Measurements from ENCODE around the gene RMI2.
A peak's percentile ranks its signal among the peaks of the same experiment; 100 is the strongest.

The RMI2 gene

GRCh38 chr16:11396241-11397048 lies 51.2 kb downstream of the RMI2 start:
- Histone ChIP-seq H2BK120ac (ENCODE audit: low read depth, low read length) (no peak overlapping the region), H2BK15ac (replicated peaks; ENCODE audit: low read depth) (no peak overlapping the region), H3K4me3 (ENCODE audit: low read length) (no peak overlapping the region), H3K18ac (ENCODE audit: low read length) (no peak overlapping the region), H3K4me1 (ENCODE audit: control insufficient read depth, low read depth, low read length) (no peaks in the 10 kb centered on the region), H3K4me2 (ENCODE audit: low read length) (no peak overlapping the region), H2BK5ac (ENCODE audit: low read length) (no peak overlapping the region), H3K23ac (ENCODE audit: low read length) (no peak overlapping the region), H3K9ac (ENCODE audit: low read length) (peak overlapping the region; percentile 58), H4K5ac (ENCODE audit: low read length) (no peak overlapping the region), H3K79me2 (ENCODE audit: control insufficient read depth, insufficient read depth, low read length) (no peaks in the 10 kb centered on the region), H3K56ac (ENCODE audit: low read length) (peak overlapping the region; percentile 80), H3K4ac (ENCODE audit: low read depth, low read length) (no peak overlapping the region), H3K27me3 (ENCODE audit: insufficient read depth, low read length, poor library complexity) (no peaks in the 10 kb centered on the region), H3K79me1 (ENCODE audit: low read length) (no peaks in the 10 kb centered on the region), H3K36me3 (ENCODE audit: control insufficient read depth, insufficient read depth, low read length) (no peaks in the 10 kb centered on the region), H3K27ac (ENCODE audit: low read depth, low read length) (no peak overlapping the region), H2AK5ac (ENCODE audit: low read length) (no peak overlapping the region), H4K8ac (ENCODE audit: low read depth, low read length) (no peak overlapping the region)
- WGBS (ENCODE audit: extremely low coverage, insufficient coverage, low lambda C conversion rate), result no CpG with 5 or more reads among the region's 24 CpGs
- DNase-seq, result peak; percentile 78

GRCh38 chr16:11398136-11398535 lies 52.9 kb downstream of the RMI2 start:
- no CpG with 5 or more reads among the region's 10 CpGs for WGBS (ENCODE audit: extremely low coverage, insufficient coverage, low lambda C conversion rate)
- Histone ChIP-seq H3K18ac (ENCODE audit: low read length) (no peak overlapping the region), H3K9ac (ENCODE audit: low read length) (no peak overlapping the region), H4K5ac (ENCODE audit: low read length) (no peak overlapping the region), H3K36me3 (ENCODE audit: control insufficient read depth, insufficient read depth, low read length) (no peaks in the 10 kb centered on the region), H2BK5ac (ENCODE audit: low read length) (no peak overlapping the region), H2BK120ac (ENCODE audit: low read depth, low read length) (no peak overlapping the region), H2AK5ac (ENCODE audit: low read length) (no peak overlapping the region), H3K56ac (ENCODE audit: low read length) (no peak overlapping the region), H3K4me2 (ENCODE audit: low read length) (no peak overlapping the region), H2BK15ac (replicated peaks; ENCODE audit: low read depth) (no peak overlapping the region), H3K4me3 (ENCODE audit: low read length) (no peak overlapping the region), H3K23ac (ENCODE audit: low read length) (no peak overlapping the region), H3K79me2 (ENCODE audit: control insufficient read depth, insufficient read depth, low read length) (no peaks in the 10 kb centered on the region), H3K27ac (ENCODE audit: low read depth, low read length) (no peak overlapping the region), H3K79me1 (ENCODE audit: low read length) (no peaks in the 10 kb centered on the region), H4K8ac (ENCODE audit: low read depth, low read length) (no peak overlapping the region), H3K27me3 (ENCODE audit: insufficient read depth, low read length, poor library complexity) (no peaks in the 10 kb centered on the region), H3K4ac (ENCODE audit: low read depth, low read length) (no peak overlapping the region), H3K4me1 (ENCODE audit: control insufficient read depth, low read depth, low read length) (no peaks in the 10 kb centered on the region)
- DNase-seq, result no peak

GRCh38 chr16:11398851-11399250 lies 53.6 kb downstream of the RMI2 start:
- Histone ChIP-seq H2BK120ac (ENCODE audit: low read depth, low read length) (no peak overlapping the region), H3K23ac (ENCODE audit: low read length) (no peak overlapping the region), H3K4me1 (ENCODE audit: control insufficient read depth, low read depth, low read length) (no peaks in the 10 kb centered on the region), H3K4ac (ENCODE audit: low read depth, low read length) (no peak overlapping the region), H3K18ac (ENCODE audit: low read length) (no peak overlapping the region), H3K9ac (ENCODE audit: low read length) (no peak overlapping the region), H4K8ac (ENCODE audit: low read depth, low read length) (no peak overlapping the region), H3K36me3 (ENCODE audit: control insufficient read depth, insufficient read depth, low read length) (no peaks in the 10 kb centered on the region), H3K27ac (ENCODE audit: low read depth, low read length) (no peak overlapping the region), H2BK15ac (replicated peaks; ENCODE audit: low read depth) (no peak overlapping the region), H3K56ac (ENCODE audit: low read length) (no peak overlapping the region), H4K5ac (ENCODE audit: low read length) (no peak overlapping the region), H3K4me3 (ENCODE audit: low read length) (no peak overlapping the region), H3K79me2 (ENCODE audit: control insufficient read depth, insufficient read depth, low read length) (no peaks in the 10 kb centered on the region), H2AK5ac (ENCODE audit: low read length) (no peak overlapping the region), H2BK5ac (ENCODE audit: low read length) (no peak overlapping the region), H3K79me1 (ENCODE audit: low read length) (no peaks in the 10 kb centered on the region), H3K27me3 (ENCODE audit: insufficient read depth, low read length, poor library complexity) (no peaks in the 10 kb centered on the region), H3K4me2 (ENCODE audit: low read length) (no peak overlapping the region)
- DNase-seq, result no peak
- no CpG with 5 or more reads among the region's 14 CpGs for WGBS (ENCODE audit: extremely low coverage, insufficient coverage, low lambda C conversion rate)

DNA sequence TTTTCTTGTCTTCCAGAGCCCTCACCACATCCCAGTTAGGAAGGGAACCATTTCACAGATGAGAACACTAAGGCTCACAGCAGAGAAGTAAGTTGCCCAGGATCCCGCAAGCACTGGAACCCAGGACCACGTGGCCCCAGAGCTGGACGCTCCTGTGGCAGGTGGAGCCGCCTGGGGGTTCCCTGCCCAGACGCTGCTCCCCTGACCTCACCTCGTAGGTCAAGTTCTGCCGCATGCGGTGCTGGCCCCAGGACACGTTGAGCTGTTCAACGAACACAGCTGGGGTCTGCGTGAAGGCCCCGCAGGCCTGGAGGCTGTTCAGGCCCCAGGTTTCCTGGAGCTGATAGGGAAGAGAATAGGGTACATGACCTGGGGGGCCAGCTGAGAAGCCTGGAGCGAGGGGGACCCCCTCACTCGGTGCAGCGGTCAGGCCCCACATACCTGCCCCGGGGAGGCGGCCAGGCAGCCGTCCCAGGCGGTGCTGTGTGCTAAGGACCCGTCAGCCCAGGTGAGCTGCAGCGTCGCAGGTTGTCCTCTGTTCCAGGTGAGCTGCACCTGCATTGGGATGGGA lies 54.1 kb downstream of the RMI2 start:
- no peak overlapping the region for H2BK5ac ChIP-seq (ENCODE audit: low read length)
- no peaks in the 10 kb centered on the region for H3K79me2 ChIP-seq (ENCODE audit: control insufficient read depth, insufficient read depth, low read length)
- H3K79me1 ChIP-seq (ENCODE audit: low read length), result no peaks in the 10 kb centered on the region
- no CpG with 5 or more reads among the region's 22 CpGs for WGBS (ENCODE audit: extremely low coverage, insufficient coverage, low lambda C conversion rate)
- H3K4me2 ChIP-seq (ENCODE audit: low read length), result no peak overlapping the region
- H4K8ac ChIP-seq (ENCODE audit: low read depth, low read length), result no peak overlapping the region
- no peak overlapping the region for H3K9ac ChIP-seq (ENCODE audit: low read length)
- no peak overlapping the region for H2BK120ac ChIP-seq (ENCODE audit: low read depth, low read length)
- no peak overlapping the region for H3K18ac ChIP-seq (ENCODE audit: low read length)
- H3K27me3 ChIP-seq (ENCODE audit: insufficient read depth, low read length, poor library complexity), result no peaks in the 10 kb centered on the region
- H2AK5ac ChIP-seq (ENCODE audit: low read length), result no peak overlapping the region
- no peaks in the 10 kb centered on the region for H3K36me3 ChIP-seq (ENCODE audit: control insufficient read depth, insufficient read depth, low read length)
- DNase-seq, result no peak
- H3K27ac ChIP-seq (ENCODE audit: low read depth, low read length), result no peak overlapping the region
- no peaks in the 10 kb centered on the region for H3K4me1 ChIP-seq (ENCODE audit: control insufficient read depth, low read depth, low read length)
- no peak overlapping the region for H2BK15ac ChIP-seq (replicated peaks; ENCODE audit: low read depth)
- H3K4ac ChIP-seq (ENCODE audit: low read depth, low read length), result no peak overlapping the region
- no peak overlapping the region for H3K23ac ChIP-seq (ENCODE audit: low read length)
- no peak overlapping the region for H4K5ac ChIP-seq (ENCODE audit: low read length)
- no peak overlapping the region for H3K4me3 ChIP-seq (ENCODE audit: low read length)
- no peak overlapping the region for H3K56ac ChIP-seq (ENCODE audit: low read length)

GRCh38 chr16:11400076-11400475 lies 54.8 kb downstream of the RMI2 start:
- DNase-seq, result no peak
- H3K27me3 ChIP-seq (ENCODE audit: insufficient read depth, low read length, poor library complexity), result no peaks in the 10 kb centered on the region
- WGBS (ENCODE audit: extremely low coverage, insufficient coverage, low lambda C conversion rate), result no CpG with 5 or more reads among the region's 7 CpGs
- no peak overlapping the region for H3K9ac ChIP-seq (ENCODE audit: low read length)
- H3K4me3 ChIP-seq (ENCODE audit: low read length), result no peak overlapping the region
- no peaks in the 10 kb centered on the region for H3K4me1 ChIP-seq (ENCODE audit: control insufficient read depth, low read depth, low read length)
- H3K18ac ChIP-seq (ENCODE audit: low read length), result no peak overlapping the region
- no peaks in the 10 kb centered on the region for H3K36me3 ChIP-seq (ENCODE audit: control insufficient read depth, insufficient read depth, low read length)
- no peak overlapping the region for H2BK5ac ChIP-seq (ENCODE audit: low read length)
- no peak overlapping the region for H3K23ac ChIP-seq (ENCODE audit: low read length)
- H3K79me1 ChIP-seq (ENCODE audit: low read length), result no peaks in the 10 kb centered on the region
- no peak overlapping the region for H2AK5ac ChIP-seq (ENCODE audit: low read length)
- no peak overlapping the region for H3K56ac ChIP-seq (ENCODE audit: low read length)
- H3K4me2 ChIP-seq (ENCODE audit: low read length), result no peak overlapping the region
- no peak overlapping the region for H4K8ac ChIP-seq (ENCODE audit: low read depth, low read length)
- no peak overlapping the region for H2BK120ac ChIP-seq (ENCODE audit: low read depth, low read length)
- H4K5ac ChIP-seq (ENCODE audit: low read length), result no peak overlapping the region
- no peak overlapping the region for H3K4ac ChIP-seq (ENCODE audit: low read depth, low read length)
- no peak overlapping the region for H3K27ac ChIP-seq (ENCODE audit: low read depth, low read length)
- H3K79me2 ChIP-seq (ENCODE audit: control insufficient read depth, insufficient read depth, low read length), result no peaks in the 10 kb centered on the region
- no peak overlapping the region for H2BK15ac ChIP-seq (replicated peaks; ENCODE audit: low read depth)

Data from mesendoderm (in vitro differentiated cells).